ENCODE measurements around the gene PKP2. TPM values are rescaled to one million over a fixed set of nuclear protein-coding genes. Genes with fewer than 3 reads are reported as not detected.
"Not testable (repeated sequence)": the region's sequence is repeated elsewhere in the genome, so short reads cannot be mapped to it uniquely, and the experiment has no call there.

PKP2 gene
- total RNA-seq, 2 donors from 2014 or later: 0.45 to 0.77 TPM

GRCh38 chr12:32881107-32881506, 15.5 kb downstream of the PKP2 start:
- Mint-ChIP-seq H3K27ac (no peak overlapping the region), H3K9me3 (no peaks in the 10 kb centered on the region), H3K36me3 (no peaks in the 10 kb centered on the region)
- no peak for ATAC-seq
- DNase-seq (ENCODE audit: low spot score in 2 of 2): no peak

- H3K27ac Mint-ChIP-seq; DNase-seq (ENCODE audit: low spot score in 2 of 2); H3K9me3 Mint-ChIP-seq; ATAC-seq; H3K36me3 Mint-ChIP-seq: not testable (repeated sequence)
These were observed 17.5 kb downstream of the PKP2 start for GRCh38 chr12:32879066-32879465.

GRCh38 chr12:32877601-32878459, 18.7 kb downstream of the PKP2 start:
- ATAC-seq (no peak), DNase-seq (ENCODE audit: low spot score in 2 of 2) (no peak)
- H3K27ac Mint-ChIP-seq: no peak overlapping the region
- H3K9me3 Mint-ChIP-seq: no peaks in the 10 kb centered on the region
- H3K36me3 Mint-ChIP-seq: no peaks in the 10 kb centered on the region

- ATAC-seq (no peak), DNase-seq (ENCODE audit: low spot score in 2 of 2) (no peak)
- H3K9me3 Mint-ChIP-seq: no peaks in the 10 kb centered on the region
- H3K36me3 Mint-ChIP-seq: no peaks in the 10 kb centered on the region
- H3K27ac Mint-ChIP-seq: no peak overlapping the region
These were observed 20.6 kb downstream of the PKP2 start for GRCh38 chr12:32876004-32876403.

GRCh38 chr12:32874975-32875374, 21.6 kb downstream of the PKP2 start:
- no peak for DNase-seq (ENCODE audit: low spot score in 2 of 2)
- no peak overlapping the region for H3K27ac Mint-ChIP-seq
- no peak for ATAC-seq
- H3K9me3 Mint-ChIP-seq: no peaks in the 10 kb centered on the region
- H3K36me3 Mint-ChIP-seq: no peaks in the 10 kb centered on the region

- DNase-seq (ENCODE audit: low spot score in 2 of 2) (no peak), ATAC-seq (no peak)
- Mint-ChIP-seq H3K36me3 (no peaks in the 10 kb centered on the region), H3K27ac (no peak overlapping the region), H3K9me3 (no peaks in the 10 kb centered on the region)
These were observed 22.5 kb downstream of the PKP2 start for GRCh38 chr12:32874078-32874477.

- H3K9me3 Mint-ChIP-seq; H3K36me3 Mint-ChIP-seq; DNase-seq (ENCODE audit: low spot score in 2 of 2); H3K27ac Mint-ChIP-seq; ATAC-seq: not testable (repeated sequence)
These were observed 24.2 kb downstream of the PKP2 start for GRCh38 chr12:32872416-32872815.

GRCh38 chr12:32870716-32871115, 25.9 kb downstream of the PKP2 start:
- ATAC-seq: no peak
- no peak for DNase-seq (ENCODE audit: low spot score in 2 of 2)
- no peaks in the 10 kb centered on the region for H3K36me3 Mint-ChIP-seq
- H3K27ac Mint-ChIP-seq: no peak overlapping the region
- H3K9me3 Mint-ChIP-seq: no peaks in the 10 kb centered on the region

- no peaks in the 10 kb centered on the region for H3K36me3 Mint-ChIP-seq
- no peak overlapping the region for H3K27ac Mint-ChIP-seq
- ATAC-seq (no peak), DNase-seq (ENCODE audit: low spot score in 2 of 2) (no peak)
- H3K9me3 Mint-ChIP-seq: no peaks in the 10 kb centered on the region
These were observed 27.7 kb downstream of the PKP2 start for GRCh38 chr12:32868885-32869284.

GRCh38 chr12:32864731-32865130, 31.8 kb downstream of the PKP2 start:
- Mint-ChIP-seq H3K9me3 (peaks cover 0 to 5% of the 10 kb centered on the region in 2 donors), H3K36me3 (no peaks in the 10 kb centered on the region), H3K27ac (no peak overlapping the region)
- DNase-seq (ENCODE audit: low spot score in 2 of 2) (no peak), ATAC-seq (no peak)

- H3K9me3 Mint-ChIP-seq: peaks cover 0 to 5% of the 10 kb centered on the region in 2 donors
- no peak overlapping the region for H3K27ac Mint-ChIP-seq
- ATAC-seq (no peak), DNase-seq (ENCODE audit: low spot score in 2 of 2) (no peak)
- H3K36me3 Mint-ChIP-seq: no peaks in the 10 kb centered on the region
These were observed 33.4 kb downstream of the PKP2 start for GRCh38 chr12:32863128-32863527.

- H3K9me3 Mint-ChIP-seq; H3K27ac Mint-ChIP-seq; DNase-seq (ENCODE audit: low spot score in 2 of 2); ATAC-seq; H3K36me3 Mint-ChIP-seq: not testable (repeated sequence)
These were observed 34.9 kb downstream of the PKP2 start for GRCh38 chr12:32861658-32862057.

GRCh38 chr12:32860192-32860591, 36.4 kb downstream of the PKP2 start:
- ATAC-seq: no peak
- no peak for DNase-seq (ENCODE audit: low spot score in 2 of 2)
- no peaks in the 10 kb centered on the region for H3K36me3 Mint-ChIP-seq
- peaks cover 0 to 5% of the 10 kb centered on the region in 2 donors for H3K9me3 Mint-ChIP-seq
- H3K27ac Mint-ChIP-seq: no peak overlapping the region

GRCh38 chr12:32859389-32859788, 37.2 kb downstream of the PKP2 start:
- no peak for DNase-seq (ENCODE audit: low spot score in 2 of 2)
- Mint-ChIP-seq H3K36me3 (no peaks in the 10 kb centered on the region), H3K27ac (no peak overlapping the region), H3K9me3 (peaks cover 0 to 5% of the 10 kb centered on the region in 2 donors)
- ATAC-seq: no peak

- ATAC-seq: no peak
- H3K9me3 Mint-ChIP-seq: no peaks in the 10 kb centered on the region
- H3K36me3 Mint-ChIP-seq: no peaks in the 10 kb centered on the region
These were observed 41.9 kb downstream of the PKP2 start for GRCh38 chr12:32854716-32855115.

GRCh38 chr12:32854097-32854496, 42.5 kb downstream of the PKP2 start:
- DNase-seq (ENCODE audit: low spot score in 2 of 2) (no peak), ATAC-seq (no peak)
- Mint-ChIP-seq H3K27ac (no peak overlapping the region), H3K36me3 (no peaks in the 10 kb centered on the region), H3K9me3 (no peaks in the 10 kb centered on the region)

More at GRCh38 chr12:32854716-32855115, 41.9 kb downstream of the PKP2 start:
- H3K27ac Mint-ChIP-seq: no peak overlapping the region
- no peak for DNase-seq (ENCODE audit: low spot score in 2 of 2)

- Mint-ChIP-seq H3K27ac (no peak overlapping the region), H3K36me3 (no peaks in the 10 kb centered on the region), H3K9me3 (no peaks in the 10 kb centered on the region)
- DNase-seq (ENCODE audit: low spot score in 2 of 2) (no peak), ATAC-seq (no peak)
These were observed 49.3 kb downstream of the PKP2 start for GRCh38 chr12:32847287-32847686.

- H3K27ac Mint-ChIP-seq: no peak overlapping the region
- H3K9me3 Mint-ChIP-seq: no peaks in the 10 kb centered on the region
- H3K36me3 Mint-ChIP-seq: no peaks in the 10 kb centered on the region
- DNase-seq (ENCODE audit: low spot score in 2 of 2) (no peak), ATAC-seq (no peak)
These were observed 50.5 kb downstream of the PKP2 start for GRCh38 chr12:32846053-32846452.

All from activated naive CD4-positive, alpha-beta T cell treated with anti-CD3 and anti-CD28 coated beads, Interleukin-2, amount 50 U/mL, for 72 hours (primary cell).